K562 (cell line): ENCODE measurements around the gene IL1RL2. TPM values are rescaled to one million over a fixed set of nuclear protein-coding genes. Genes with fewer than 3 reads are reported as not detected.
A peak's percentile ranks its signal among the peaks of the same experiment; 100 is the strongest.

Experiments
- ATF3 ChIP-seq, 2 experiments: fragments of 450-650 bp in 1 of 2; sonication (generic) in 1 of 2; formaldehyde crosslinking in 1 of 2; IDR thresholded peaks in 1 of 2; conservative IDR thresholded peaks in 1 of 2; 2 replicates each; pipeline versions ENCODE4 v1.6.1 to v1.8.1; 2016 to 2023; ENCODE audit warnings: mild to moderate bottlenecking in 2 of 2, moderate library complexity in 2 of 2, inconsistent platforms in 1 of 2, missing genetic modification reagents in 1 of 2
- CREB3 ChIP-seq: fragments of 450-650 bp; conservative IDR thresholded peaks from 2 replicates; pipeline ENCODE4 v1.6.1; 2016; ENCODE audit warnings: missing genetic modification characterization, low read depth, mild to moderate bottlenecking, missing compliant biosample characterization, moderate library complexity
- FOXJ2 ChIP-seq: fragments of 200-800 bp; sonication (Bioruptor generic); IDR thresholded peaks from 2 replicates; pipeline ENCODE4 v1.6.1; 2016; ENCODE audit warnings: missing genetic modification characterization, missing compliant biosample characterization
- FOXJ3 ChIP-seq: sonication (generic); formaldehyde crosslinking; IDR thresholded peaks from 2 replicates; pipeline ENCODE4 v1.4.0; 2020; ENCODE audit warnings: mild to moderate bottlenecking, missing genetic modification reagents
- HMGN3 ChIP-seq: IDR thresholded peaks from 2 replicates; pipeline ENCODE4 v1.6.1; 2011; ENCODE audit warnings: borderline replicate concordance, low read depth, mild to moderate bottlenecking, mixed read lengths, low read length; ENCODE audit not compliant: insufficient read length; ENCODE audit errors: extremely low read depth
- JUND ChIP-seq, 2 experiments: IDR thresholded peaks; 2 replicates in 1 of 2; 3 replicates in 1 of 2; pipeline ENCODE4 v1.6.1; 2011; ENCODE audit warnings: borderline replicate concordance in 2 of 2, low read depth in 2 of 2, low read length in 2 of 2, improper control_type of control experiment in 1 of 2, missing biosample characterization in 1 of 2, missing genetic modification characterization in 1 of 2, missing genetic modification reagents in 1 of 2
- LARP7 ChIP-seq: fragments of 450-650 bp; IDR thresholded peaks from 2 replicates; pipeline ENCODE4 v1.6.1; 2016
- RBFOX2 ChIP-seq: fragments of 200-400 bp; formaldehyde crosslinking; IDR thresholded peaks from 2 replicates; pipeline ENCODE4 v1.6.1; 2017; ENCODE audit warnings: low read depth, mild to moderate bottlenecking, low read length, moderate library complexity
- VEZF1 ChIP-seq: fragments of 200-800 bp; sonication (Bioruptor generic); IDR thresholded peaks from 2 replicates; pipeline ENCODE4 v1.6.1; 2017; ENCODE audit warnings: missing genetic modification characterization, missing compliant biosample characterization
- ZNF583 ChIP-seq: fragments of 250-450 bp; sonication (Bioruptor Pico); IDR thresholded peaks from 2 replicates; pipeline ENCODE4 v1.4.0; 2020
- ZSCAN32 ChIP-seq: fragments of 450-650 bp; formaldehyde crosslinking; IDR thresholded peaks from 2 replicates; pipeline ENCODE4 v1.4.0; 2020; ENCODE audit warnings: mild to moderate bottlenecking, moderate library complexity
- polyA plus RNA-seq, 8 experiments: library from polyadenylated mRNA; depleted of rRNA in 4 of 8; stranded (reverse) in 5 of 8; unstranded in 3 of 8; fragments of >200 nt; fragmentation: Nextera tagmentation in 2 of 8; fragmentation: Illumina TruSeq in 1 of 8; extraction: Ambion mirVana in 2 of 8; extraction: Trizol in 1 of 8; gene quantifications; 2 replicates each; pipeline versions ENCODE4 v1.2.1 to v1.2.3, GENCODE V29; 2011 to 2014; ENCODE audit warnings: inconsistent platforms in 1 of 8, missing spikeins in 1 of 8
- total RNA-seq, 7 experiments: library from RNA; depleted of rRNA in 6 of 7; stranded (reverse); fragments of >200 nt in 6 of 7; fragmentation: Illumina TruSeq in 2 of 7; extraction: Trizol in 2 of 7; gene quantifications; 2 replicates each; pipeline versions ENCODE4 v1.2.1 to v1.2.3, GENCODE V29; 2011 to 2021; ENCODE audit warnings: low replicate concordance in 1 of 7
- TF ChIP-seq, protein P1 (sequence below): fragments of 450-650 bp; formaldehyde crosslinking; IDR thresholded peaks from 2 replicates; pipeline ENCODE4 v1.4.0; 2020; ENCODE audit warnings: mild to moderate bottlenecking, moderate library complexity

Gene IL1RL2
- total and polyA plus RNA-seq, 9 of the 15 experiments (the other 6 are each of a cell fraction or from before 2014, with no cell fraction given): not detected

DNA sequence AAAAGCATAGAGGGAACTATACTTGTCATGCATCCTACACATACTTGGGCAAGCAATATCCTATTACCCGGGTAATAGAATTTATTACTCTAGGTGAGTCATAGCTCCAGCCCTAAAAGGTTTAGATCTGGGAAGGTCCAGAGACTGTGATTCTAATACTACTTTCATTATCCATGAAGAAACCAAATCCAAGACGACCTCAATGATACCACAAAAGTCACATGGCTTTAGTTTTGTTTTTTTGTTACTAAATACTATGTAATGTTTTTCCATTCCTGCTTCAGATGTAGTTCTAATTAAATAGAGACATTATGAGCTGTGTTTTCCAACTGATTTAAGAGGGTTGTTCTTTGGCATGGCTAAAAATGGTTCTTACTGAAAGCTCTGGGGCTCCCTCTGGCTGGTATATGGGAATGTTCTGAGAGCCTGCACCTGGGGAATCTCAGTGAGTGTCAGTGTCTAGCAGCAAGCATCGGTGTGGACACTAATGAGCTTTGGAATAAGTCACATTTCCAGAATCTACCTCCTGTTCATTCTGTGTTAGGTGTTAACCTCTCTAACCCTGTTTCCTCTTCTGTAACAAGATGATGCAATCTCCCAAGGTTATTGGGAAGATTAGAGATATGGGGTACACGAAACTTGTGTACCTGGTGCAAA, 20.5 kb upstream of the IL1RL2 start (continued):
- TF ChIP-seq HMGN3: no peak
- 0 out of 2 replicates have a peak, but pooled peaks have one; percentile 38 for TF ChIP-seq CREB3 (tag)
- no peak for TF ChIP-seq VEZF1 (CRISPR knock-in tag)
- peak; percentile 68; the same call in 1 of the 2 replicates for TF ChIP-seq ZSCAN32
- TF ChIP-seq ATF3 (IDR thresholded peaks at IDR 0.05): peak; percentile 56
- TF ChIP-seq ATF3 (CRISPR knock-in tag; conservative IDR thresholded peaks at IDR 0.05): no peak
- TF ChIP-seq FOXJ2: peak; percentile 50; the same call in 1 of the 2 replicates
- TF ChIP-seq FOXJ3 (CRISPR knock-in tag): no peak
- TF ChIP-seq ZNF583 (CRISPR knock-in tag): no peak
- no peak for TF ChIP-seq LARP7
- TF ChIP-seq RBFOX2: no peak
- TF ChIP-seq, protein P1, sequence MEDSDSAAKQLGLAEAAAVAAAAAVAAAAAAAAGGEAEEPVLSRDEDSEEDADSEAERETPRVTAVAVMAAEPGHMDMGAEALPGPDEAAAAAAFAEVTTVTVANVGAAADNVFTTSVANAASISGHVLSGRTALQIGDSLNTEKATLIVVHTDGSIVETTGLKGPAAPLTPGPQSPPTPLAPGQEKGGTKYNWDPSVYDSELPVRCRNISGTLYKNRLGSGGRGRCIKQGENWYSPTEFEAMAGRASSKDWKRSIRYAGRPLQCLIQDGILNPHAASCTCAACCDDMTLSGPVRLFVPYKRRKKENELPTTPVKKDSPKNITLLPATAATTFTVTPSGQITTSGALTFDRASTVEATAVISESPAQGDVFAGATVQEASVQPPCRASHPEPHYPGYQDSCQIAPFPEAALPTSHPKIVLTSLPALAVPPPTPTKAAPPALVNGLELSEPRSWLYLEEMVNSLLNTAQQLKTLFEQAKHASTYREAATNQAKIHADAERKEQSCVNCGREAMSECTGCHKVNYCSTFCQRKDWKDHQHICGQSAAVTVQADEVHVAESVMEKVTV (CRISPR knock-in tag): peak; percentile 81
- TF ChIP-seq JUND (IDR thresholded peaks at IDR 0.05; ENCODE audit: borderline replicate concordance, low read depth, low read length): 0 out of 2 replicates have a peak, but pooled peaks have one; percentile 12
- TF ChIP-seq JUND (tag; IDR thresholded peaks at IDR 0.05; ENCODE audit: borderline replicate concordance, low read depth, low read length): no peak
